CD4-positive, alpha-beta T cell treated with Interleukin-1 beta for 1 hour (primary cell): Measurements from ENCODE around the gene PIGS.
"Not testable (repeated sequence)": the region's sequence is repeated elsewhere in the genome, so short reads cannot be mapped to it uniquely, and the experiment has no call there.

ENCODE experiments used
- DNase-seq, 2 donors: peaks; one replicate each; pipeline ENCODE4 v3.0.0-alpha.2; 2020 to 2022

PIGS gene

DNA sequence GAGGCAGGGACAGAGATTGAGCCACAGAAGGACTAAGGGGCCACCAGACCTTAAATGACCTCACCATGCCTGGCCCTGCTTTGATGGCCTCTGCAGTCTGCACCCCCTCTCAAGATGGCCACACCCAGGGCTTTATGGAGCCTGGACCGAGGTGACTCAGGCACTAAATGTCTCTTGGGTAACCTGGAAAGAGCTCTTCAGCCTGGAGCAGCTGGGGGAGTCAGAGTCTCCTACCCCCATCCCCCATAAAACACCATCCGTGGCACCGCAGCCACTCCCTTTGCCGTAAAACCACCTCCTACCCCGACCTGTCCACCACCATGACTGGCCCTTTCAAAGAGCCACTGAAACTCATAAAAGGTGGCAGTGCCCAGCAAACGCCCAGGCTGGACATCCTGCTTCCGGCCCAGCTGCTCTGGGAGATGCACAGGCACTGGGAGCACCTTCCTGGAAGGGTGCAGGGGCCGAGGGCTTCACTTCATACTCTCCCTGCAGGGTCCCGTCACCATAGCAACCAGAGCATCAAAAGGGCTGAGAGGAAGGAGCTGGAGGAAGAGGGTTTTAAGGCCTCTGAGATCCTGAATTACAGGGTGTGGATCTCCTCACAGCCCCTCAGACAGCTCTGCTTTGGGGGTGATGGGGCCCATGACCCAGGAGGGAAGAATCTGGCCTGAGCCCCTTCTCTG is 42.9 kb downstream of the PIGS start:
- no peak for DNase-seq

DNA sequence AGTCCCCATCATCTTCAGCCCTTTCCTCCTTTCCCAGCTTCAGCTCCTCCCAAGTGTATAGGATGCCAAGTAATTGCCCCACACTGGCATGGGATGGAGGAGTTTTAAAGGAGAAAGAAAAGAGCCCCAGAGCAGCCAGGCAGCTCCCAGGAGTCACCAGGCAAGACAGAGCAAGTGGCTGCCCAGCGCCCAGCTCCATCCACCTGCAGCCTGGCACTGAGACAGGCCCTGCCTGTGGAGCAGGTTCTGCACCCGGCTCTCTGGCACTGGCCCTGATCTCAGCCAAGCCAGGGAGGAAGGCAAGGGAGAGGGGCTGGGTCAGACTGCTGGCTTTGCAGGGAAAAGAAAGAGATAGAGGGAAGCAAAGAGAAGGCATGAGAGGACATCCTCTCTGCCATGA is 43.5 kb downstream of the PIGS start:
- no peak for DNase-seq

- DNase-seq, result no peak
Measured at GRCh38 chr17:28527181-28527681, 44.1 kb downstream of the PIGS start.

- no peak for DNase-seq
Measured at GRCh38 chr17:28526381-28526780, 44.9 kb downstream of the PIGS start.

DNA sequence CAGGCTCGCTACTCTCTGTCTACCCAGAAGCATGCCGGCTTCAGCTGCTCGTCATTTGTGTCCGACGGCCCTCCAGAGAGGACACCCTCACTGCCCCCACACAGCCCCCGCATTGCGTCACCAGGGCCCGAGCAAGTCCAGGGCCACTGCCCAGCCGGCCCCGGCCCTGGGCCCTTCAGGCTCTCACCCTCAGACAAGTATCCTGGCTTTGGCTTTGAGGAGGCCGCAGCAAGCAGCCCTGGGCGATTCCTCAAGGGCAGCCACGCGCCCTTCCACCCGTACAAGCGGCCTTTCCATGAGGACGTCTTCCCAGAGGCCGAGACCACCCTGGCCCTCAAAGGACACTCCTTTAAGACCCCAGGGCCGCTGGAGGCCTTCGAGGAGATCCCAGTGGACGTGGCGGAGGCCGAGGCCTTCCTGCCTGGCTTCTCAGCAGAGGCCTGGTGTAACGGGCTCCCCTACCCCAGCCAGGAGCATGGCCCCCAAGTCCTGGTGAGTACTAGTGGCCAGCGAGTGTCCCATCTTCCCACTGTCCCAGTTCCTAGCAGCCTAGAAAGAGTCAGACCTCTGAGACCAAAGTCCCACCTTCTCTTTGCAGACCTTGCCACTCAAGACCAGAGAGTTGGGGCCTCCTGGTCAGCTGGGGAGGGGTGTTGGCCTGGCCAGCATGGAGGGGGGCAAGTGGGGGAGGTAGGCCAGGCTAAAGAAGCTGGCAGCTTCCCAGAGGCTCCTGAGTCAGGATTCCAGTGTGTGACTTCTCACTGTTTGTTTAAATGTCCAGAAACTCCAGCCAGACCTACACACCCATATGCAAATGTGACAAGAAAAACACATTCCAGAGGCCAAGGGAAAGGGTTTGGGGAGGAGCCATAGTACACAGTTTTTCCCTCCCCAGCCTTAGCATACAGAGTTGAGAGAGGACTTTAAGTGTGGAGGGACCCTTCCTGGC is 46.6 kb downstream of the PIGS start:
- no peak for DNase-seq

GRCh38 chr17:28523876-28524275 is 47.4 kb downstream of the PIGS start:
- DNase-seq, result no peak

- DNase-seq, result no peak
Measured at GRCh38 chr17:28523186-28523585, 48.1 kb downstream of the PIGS start.

- not testable (repeated sequence) for DNase-seq
Measured at GRCh38 chr17:28522281-28522680, 49.0 kb downstream of the PIGS start.

DNA sequence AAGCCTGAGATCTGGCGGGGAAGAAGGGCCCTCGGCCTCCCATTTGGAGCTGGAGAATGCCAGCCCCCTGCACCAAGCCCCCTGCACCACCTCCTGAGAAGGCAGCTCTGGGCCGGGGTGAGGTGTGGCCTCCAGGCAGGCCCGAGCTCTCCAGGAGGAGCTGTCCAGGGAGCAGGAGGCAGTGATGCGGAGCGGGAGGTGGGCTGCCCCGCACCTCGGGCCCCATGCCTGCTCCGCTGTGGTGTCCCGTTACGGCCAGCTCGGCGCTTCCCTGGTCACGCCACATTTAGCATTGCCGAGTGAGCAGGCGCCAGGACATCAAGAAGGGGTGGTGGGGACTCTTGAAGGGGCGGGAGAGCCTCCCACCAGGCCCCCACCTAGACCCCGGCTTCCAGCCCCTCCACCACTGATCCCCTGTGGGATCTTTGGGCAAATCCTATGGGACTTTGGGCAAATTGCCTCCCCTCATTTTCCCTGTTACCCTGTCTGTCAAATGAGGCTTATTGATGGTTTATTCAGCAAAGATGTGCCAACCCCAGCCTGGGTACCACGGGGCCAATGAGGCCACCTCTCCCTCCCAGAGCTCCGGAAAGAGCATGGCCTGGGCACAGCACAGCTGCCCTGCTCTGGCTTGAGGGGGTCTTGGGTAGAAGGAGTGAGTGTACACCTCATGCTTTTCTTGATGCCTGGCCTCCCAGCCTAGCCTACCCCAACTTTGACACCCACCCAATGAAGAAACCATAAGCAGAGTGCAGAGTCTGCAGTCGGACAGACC is 49.8 kb downstream of the PIGS start:
- DNase-seq, result no peak

DNA sequence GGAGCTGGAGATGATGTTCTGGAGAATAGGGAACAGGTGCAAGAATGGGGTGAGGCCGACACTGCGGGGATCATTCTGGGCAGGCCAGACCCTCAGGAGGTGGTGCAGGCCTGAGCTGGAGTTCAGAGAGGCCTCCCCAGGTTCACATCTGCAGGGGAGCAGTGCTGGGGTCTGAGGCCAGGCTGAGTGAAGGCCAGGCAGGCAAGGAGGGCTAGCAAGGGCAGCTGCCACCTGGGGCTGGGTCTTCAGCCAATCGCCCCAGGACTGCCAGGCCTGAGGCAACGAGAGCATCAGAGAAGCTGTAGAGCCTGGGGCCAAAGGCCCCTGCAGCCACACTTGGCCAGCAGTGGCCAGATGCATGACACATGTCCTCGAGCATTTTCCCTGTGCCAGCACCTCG is 50.6 kb downstream of the PIGS start:
- no peak for DNase-seq

- DNase-seq, result no peak
Measured at GRCh38 chr17:28519236-28519635, 52.1 kb downstream of the PIGS start.

- no peak for DNase-seq
Measured at GRCh38 chr17:28518578-28518977, 52.7 kb downstream of the PIGS start.

- no peak for DNase-seq
Measured at GRCh38 chr17:28518132-28518531, 53.2 kb downstream of the PIGS start.

DNA sequence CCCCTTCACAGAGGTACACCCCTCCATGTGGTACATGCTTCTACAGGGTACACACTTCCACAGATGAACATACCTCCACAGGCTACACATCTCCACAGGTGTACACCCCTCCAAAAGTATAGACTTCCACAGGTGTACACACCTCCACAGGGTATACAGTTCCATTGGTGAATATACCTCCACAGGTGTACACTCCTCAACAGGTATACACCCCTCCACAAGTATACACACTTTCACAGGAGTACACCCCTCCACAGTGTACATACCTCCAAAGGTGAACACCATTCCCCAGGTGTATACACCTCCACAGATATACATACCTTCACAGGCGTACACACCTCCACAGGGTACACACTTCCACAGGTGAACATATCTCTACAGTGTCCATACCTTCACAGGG is 55.8 kb downstream of the PIGS start:
- DNase-seq, result no peak

DNA sequence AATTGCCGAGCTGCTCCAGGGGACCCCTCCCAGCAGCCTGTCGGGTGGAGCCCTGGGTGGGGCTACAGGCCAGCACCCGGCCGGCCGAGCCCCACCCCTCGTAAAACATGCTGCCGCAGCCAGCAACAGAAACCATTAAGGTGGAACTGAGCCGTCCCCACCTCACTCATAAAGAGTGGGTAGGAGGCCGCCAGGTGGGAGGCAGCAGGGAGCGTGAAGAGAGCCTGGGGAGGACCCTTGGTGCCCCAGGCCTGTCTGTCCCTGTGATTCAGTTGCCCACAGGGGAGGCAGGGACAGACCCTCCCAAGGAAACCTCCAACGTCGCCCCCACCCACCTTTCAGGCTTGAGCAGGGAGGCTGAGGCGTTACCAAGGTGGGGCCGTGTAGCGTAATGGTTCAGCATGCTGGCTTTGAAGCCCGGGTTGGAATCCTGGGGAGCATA is 56.7 kb downstream of the PIGS start:
- DNase-seq, result no peak

GRCh38 chr17:28513476-28513875 is 57.8 kb downstream of the PIGS start:
- no peak for DNase-seq

DNA sequence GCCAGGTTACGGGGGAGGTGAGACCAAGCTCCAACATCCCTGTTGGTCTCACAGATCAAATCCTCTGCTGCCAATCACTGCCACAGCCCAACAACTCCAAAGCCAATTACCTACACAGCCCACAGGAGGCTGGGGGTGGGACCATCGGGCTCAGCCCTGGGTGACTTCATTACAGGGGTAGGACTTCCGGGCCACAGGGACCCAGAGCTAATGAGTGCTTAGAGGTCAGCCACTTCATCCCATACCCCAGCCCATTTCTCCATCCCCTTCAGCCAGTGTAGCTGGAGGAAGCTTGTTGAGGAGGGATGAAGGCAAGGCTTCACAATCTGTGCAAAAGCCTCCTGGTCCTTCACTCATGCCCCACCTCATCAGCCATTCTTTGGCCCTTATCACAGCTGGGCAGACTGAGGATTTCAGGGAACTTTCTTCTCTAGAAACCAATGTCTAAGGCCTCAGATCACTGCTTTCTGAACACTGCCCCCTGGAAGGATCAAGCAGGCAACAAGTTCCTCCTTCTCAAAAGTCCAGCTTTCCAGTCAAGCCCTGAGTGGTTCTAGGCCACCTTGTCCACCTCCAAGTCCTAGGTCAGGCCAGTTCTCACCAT is 59.4 kb downstream of the PIGS start:
- no peak for DNase-seq

DNA sequence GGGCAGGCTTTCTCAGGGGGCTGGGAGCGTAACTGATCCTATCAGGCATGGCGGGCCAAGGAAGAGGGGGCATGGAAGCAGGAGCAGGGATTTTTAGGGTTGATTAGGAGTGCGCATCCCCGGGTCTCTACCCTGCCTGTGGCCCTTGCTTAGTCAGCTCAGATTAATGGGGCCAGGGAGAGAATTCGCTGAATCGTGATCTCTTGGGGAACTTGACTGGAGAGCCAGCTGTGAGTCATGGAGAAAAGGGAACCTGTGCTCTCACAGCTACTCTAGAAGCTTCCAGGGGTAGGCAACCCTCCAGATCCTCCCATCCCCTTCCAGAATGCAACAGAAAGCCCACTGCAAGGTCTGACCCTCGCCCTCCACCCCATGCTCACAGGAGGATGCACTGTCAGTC is 61.5 kb downstream of the PIGS start:
- DNase-seq, result peak in 1 of 2 donors; percentile 38

- DNase-seq, result no peak
Measured at GRCh38 chr17:28508211-28508724, 63.1 kb downstream of the PIGS start.

DNA sequence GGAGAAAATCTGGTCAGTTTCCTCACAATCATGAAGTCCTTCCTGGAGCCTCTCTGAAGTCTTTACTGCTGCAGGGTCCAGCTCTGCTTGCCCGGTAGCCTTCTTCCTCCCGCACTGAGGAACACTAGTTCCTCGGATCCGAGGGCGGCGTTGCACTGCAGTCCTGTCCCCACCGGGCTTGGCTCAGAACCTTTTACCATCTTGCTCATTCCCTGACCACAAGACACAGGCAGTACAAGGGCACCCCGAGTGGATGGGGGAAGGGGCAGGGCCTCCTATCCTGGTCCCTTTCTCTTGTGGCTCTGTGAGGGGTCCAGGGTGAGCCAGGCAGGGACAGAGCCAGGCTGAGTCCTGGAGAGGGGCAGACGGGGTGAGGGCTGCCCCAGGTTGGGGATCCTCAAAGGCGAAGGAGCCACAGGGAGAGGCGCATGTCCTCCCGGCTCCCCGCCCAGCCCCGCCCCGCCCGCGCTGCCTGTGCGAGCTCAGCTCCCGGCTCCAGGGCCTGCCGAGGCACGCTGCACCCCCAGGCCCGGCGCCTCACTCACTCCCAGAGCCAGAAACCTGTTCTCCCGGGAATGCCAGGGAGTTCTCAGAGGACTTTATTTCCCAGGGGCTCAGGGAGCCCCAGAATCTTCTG is 63.6 kb downstream of the PIGS start:
- DNase-seq, result no peak

DNA sequence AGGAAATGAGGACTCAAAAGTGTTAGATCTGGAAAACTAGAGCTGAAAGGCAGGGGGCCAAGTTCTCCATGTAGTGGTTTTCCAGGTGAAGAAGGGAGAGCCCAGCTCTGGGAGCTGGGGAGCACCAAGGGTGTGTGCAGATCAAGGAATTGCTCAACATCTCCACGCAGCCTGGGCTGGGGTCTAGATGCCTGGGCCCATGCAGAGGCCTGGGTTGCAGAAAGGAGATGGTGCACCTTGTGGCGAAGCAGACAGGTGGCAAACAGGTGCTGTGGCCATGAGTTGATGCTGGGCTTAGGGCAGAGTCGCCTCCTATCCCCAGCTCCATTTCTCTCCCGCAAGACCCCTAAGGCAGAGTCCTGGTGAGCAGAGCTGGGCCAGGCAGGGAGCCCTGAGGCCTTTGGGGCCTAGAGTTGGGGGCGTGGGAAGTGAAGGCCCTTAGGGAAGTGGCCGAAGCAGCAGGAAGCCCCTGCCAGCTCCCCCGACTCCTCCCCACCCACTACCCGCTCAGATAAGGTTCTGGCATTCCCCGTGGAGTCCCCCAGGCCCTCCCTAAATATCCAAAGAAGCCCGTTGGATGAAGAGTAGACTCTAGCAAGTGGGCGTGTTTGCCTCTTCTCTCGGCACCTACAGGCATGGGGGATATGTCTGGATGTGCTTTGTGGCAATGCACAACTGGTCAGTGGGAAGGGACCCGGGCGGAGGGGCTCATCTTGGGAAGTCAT is 64.4 kb downstream of the PIGS start:
- DNase-seq, result no peak
